Vagina (tissue), 2 donors: Measurements from ENCODE around the gene EOLA1. TPM values are rescaled to one million over a fixed set of nuclear protein-coding genes. Genes with fewer than 3 reads are reported as not detected.
A peak's percentile ranks its signal among the peaks of the same experiment; 100 is the strongest.

Experiments used
- DNase-seq, 2 donors: peaks; one replicate each; pipeline ENCODE4 v3.0.0-alpha.2; 2017; ENCODE audit errors: extremely low spot score in 2 of 2
- H3K27ac ChIP-seq: fragments of 200-600 bp; sonication (generic); one replicate; pipeline ENCODE4 v1.5.1; 2019
- H3K27me3 ChIP-seq: fragments of 200-600 bp; sonication (generic); one replicate; pipeline ENCODE4 v1.5.1; 2019
- H3K36me3 ChIP-seq, 2 donors: fragments of 200-600 bp; sonication (generic); one replicate each; pipeline ENCODE4 v1.5.1; 2017 to 2019
- H3K4me1 ChIP-seq: fragments of 200-600 bp; sonication (generic); one replicate; pipeline ENCODE4 v1.5.1; 2019
- H3K4me3 ChIP-seq, 2 donors: fragments of 200-600 bp; sonication (generic); 1 replicate in 1 of 2; 2 replicates in 1 of 2; pipeline ENCODE4 v1.5.1; 2016 to 2019
- H3K9me3 ChIP-seq: fragments of 200-600 bp; sonication (generic); one replicate; pipeline ENCODE4 v1.5.1; 2019
- CTCF ChIP-seq, 3 experiments: fragments of 450-650 bp in 2 of 3; fragments of 200-600 bp in 1 of 3; sonication (generic) in 1 of 3; IDR thresholded peaks; one replicate each; pipeline ENCODE4 v1.5.1; 2017 to 2019; ENCODE audit warnings: antibody characterized with exemption in 3 of 3, mild to moderate bottlenecking in 2 of 3, moderate library complexity in 2 of 3
- POLR2A ChIP-seq, 2 donors: fragments of 450-650 bp; IDR thresholded peaks; one replicate each; pipeline ENCODE4 v1.6.1; 2017; ENCODE audit warnings: antibody characterized with exemption in 2 of 2, mild to moderate bottlenecking in 2 of 2, moderate library complexity in 2 of 2
- POLR2AphosphoS5 ChIP-seq, 2 donors: sonication (generic); formaldehyde crosslinking; IDR thresholded peaks; one replicate each; pipeline ENCODE4 v1.9.0; 2017; ENCODE audit warnings: antibody characterized with exemption in 2 of 2, mild to moderate bottlenecking in 2 of 2, low read depth in 1 of 2; ENCODE audit not compliant: insufficient read depth in 1 of 2
- intact Hi-C: fragments of 100-400 bp; cut with DNase I; formaldehyde crosslinking; loops from one replicate; pipeline ENCODE4 v1.15.1; 2023
- total RNA-seq: library from RNA; depleted of rRNA; stranded (reverse); fragments of >200 nt; gene quantifications from one replicate; pipeline ENCODE4 v1.2.3, GENCODE V29; 2016

The EOLA1 gene
- total RNA-seq, 1 donor from 2014 or later: 9.8 TPM

DNA sequence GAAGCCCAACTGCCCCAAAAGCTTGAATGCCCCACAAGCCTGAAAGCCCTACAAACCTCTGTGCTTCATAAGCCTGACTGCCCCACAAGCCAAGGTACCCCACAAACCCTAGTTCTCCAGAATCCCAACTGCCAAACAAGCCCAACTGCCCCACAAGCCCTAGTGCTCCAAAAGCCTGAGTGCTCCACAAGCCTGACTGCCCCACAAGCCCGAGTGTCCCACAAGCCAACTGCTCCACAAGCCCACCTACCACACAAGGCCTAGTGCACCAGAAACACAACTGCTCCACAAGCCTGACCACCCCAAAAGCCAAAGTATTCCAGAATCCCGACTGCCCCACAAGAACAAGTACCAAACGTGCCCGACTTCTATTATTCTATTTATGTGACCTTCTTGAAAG, 22.5 kb downstream of the EOLA1 start:
- DNase-seq: peak in 1 of 2 donors; percentile 79
- intact Hi-C loops: no loop called here

GRCh38 chrX:149567621-149568417, 27.0 kb downstream of the EOLA1 start:
- Histone ChIP-seq H3K27me3 (no peaks in the 10 kb centered on the region), H3K27ac (no peak overlapping the region), H3K36me3 (no peaks in the 10 kb centered on the region), H3K4me3 (no peak overlapping the region), H3K9me3 (no peaks in the 10 kb centered on the region), H3K4me1 (no peaks in the 10 kb centered on the region)
- TF ChIP-seq POLR2AphosphoS5 (IDR thresholded peaks at IDR 0.05; ENCODE audit: insufficient read depth in 1 of 2, low read depth in 1 of 2): no peak
- no peak for TF ChIP-seq POLR2A (IDR thresholded peaks at IDR 0.05)
- no peak for TF ChIP-seq CTCF (IDR thresholded peaks at IDR 0.05)
- intact Hi-C loops: no loop called here
- peak in 1 of 2 donors; percentile 87 for DNase-seq

More for the DNA sequence above, 22.5 kb downstream of the EOLA1 start:
- H3K27me3 ChIP-seq: no peaks in the 10 kb centered on the region
- no peaks in the 10 kb centered on the region for H3K4me1 ChIP-seq
- no peak overlapping the region for H3K4me3 ChIP-seq
- no peaks in the 10 kb centered on the region for H3K9me3 ChIP-seq
- H3K27ac ChIP-seq: no peak overlapping the region
- H3K36me3 ChIP-seq: no peaks in the 10 kb centered on the region
- TF ChIP-seq CTCF (IDR thresholded peaks at IDR 0.05) (no peak), POLR2A (IDR thresholded peaks at IDR 0.05) (no peak), POLR2AphosphoS5 (IDR thresholded peaks at IDR 0.05; ENCODE audit: insufficient read depth in 1 of 2, low read depth in 1 of 2) (no peak)

DNA sequence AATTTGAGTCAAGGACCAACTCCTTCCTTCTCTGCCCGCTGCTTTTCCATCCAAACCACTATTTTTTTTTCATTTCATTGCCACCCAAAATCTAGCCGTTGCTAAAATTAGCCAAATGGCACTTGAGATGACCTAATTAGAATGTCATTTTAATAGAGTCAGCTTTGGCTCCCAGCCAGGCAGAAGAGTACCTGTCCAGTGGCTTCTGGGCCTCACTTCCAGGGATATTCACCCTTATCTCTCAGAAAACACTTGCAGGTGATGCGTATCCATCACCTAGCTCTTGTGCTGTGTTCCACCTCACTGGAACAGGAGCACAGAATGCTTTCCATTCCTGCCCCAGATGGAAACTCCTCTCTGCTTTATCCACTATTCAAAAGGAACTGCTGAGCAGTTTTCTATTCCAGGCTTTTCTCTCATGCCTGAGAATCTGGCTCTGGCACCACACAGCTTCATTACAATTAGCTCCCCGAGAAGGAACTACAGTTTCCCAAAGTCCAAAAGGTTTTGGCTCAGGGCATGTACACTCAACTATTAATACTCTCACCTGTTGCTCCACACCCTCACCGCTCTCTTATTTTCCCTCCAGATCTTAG, 28.0 kb downstream of the EOLA1 start:
- no peaks in the 10 kb centered on the region for H3K9me3 ChIP-seq
- no peak overlapping the region for H3K27ac ChIP-seq
- no peak for DNase-seq
- H3K36me3 ChIP-seq: no peaks in the 10 kb centered on the region
- no peaks in the 10 kb centered on the region for H3K4me1 ChIP-seq
- no peak for TF ChIP-seq POLR2A (IDR thresholded peaks at IDR 0.05)
- no peak for TF ChIP-seq CTCF (IDR thresholded peaks at IDR 0.05)
- TF ChIP-seq POLR2AphosphoS5 (IDR thresholded peaks at IDR 0.05; ENCODE audit: insufficient read depth in 1 of 2, low read depth in 1 of 2): no peak
- intact Hi-C loops: no loop called here
- no peak overlapping the region for H3K4me3 ChIP-seq
- no peaks in the 10 kb centered on the region for H3K27me3 ChIP-seq

DNA sequence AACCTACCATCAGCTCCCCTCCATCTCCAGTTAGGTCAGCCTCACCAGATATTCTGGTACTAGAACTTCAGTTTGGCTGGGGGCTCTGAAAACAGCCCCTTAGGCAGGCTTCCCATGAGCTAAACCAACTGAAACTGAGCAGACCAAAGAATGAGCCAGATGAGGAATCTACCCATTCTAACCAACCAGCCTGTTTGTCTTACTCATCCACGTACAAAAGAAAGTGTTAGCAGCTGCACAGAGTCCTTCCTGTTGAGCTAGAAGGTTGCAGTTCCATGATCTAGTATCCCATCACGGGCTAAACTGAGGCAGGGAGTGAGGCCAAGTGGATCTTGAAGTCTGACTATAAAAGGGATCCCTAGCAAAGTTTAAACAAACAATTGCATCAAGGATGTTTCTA, 29.0 kb downstream of the EOLA1 start:
- Histone ChIP-seq H3K4me1 (no peaks in the 10 kb centered on the region), H3K27me3 (no peaks in the 10 kb centered on the region), H3K27ac (no peak overlapping the region), H3K36me3 (no peaks in the 10 kb centered on the region), H3K4me3 (no peak overlapping the region), H3K9me3 (no peaks in the 10 kb centered on the region)
- intact Hi-C loops: no loop called here
- DNase-seq: peak in 1 of 2 donors; percentile 58
- TF ChIP-seq POLR2AphosphoS5 (IDR thresholded peaks at IDR 0.05; ENCODE audit: insufficient read depth in 1 of 2, low read depth in 1 of 2) (no peak), CTCF (IDR thresholded peaks at IDR 0.05) (no peak), POLR2A (IDR thresholded peaks at IDR 0.05) (no peak)

DNA sequence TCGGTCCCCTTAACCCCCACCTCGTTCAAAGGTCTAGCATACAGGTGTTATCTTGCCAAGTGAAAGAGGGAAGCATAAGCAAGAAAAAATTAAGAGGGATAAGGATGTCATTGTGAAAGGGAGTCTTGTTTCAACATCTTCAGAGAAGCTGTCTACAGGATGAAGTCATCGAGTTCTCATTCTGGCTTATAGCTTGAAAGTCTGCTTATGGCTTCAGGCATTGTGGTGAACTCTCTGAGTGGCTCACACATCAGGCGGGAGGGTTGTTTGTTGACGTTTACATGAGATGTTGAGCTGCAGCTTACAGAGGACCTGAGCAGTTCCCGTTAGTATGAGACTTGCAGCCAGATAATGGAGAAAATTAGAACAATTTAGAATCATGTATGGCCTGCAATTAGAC, 29.9 kb downstream of the EOLA1 start:
- Histone ChIP-seq H3K27ac (no peak overlapping the region), H3K9me3 (no peaks in the 10 kb centered on the region), H3K27me3 (no peaks in the 10 kb centered on the region), H3K4me1 (no peaks in the 10 kb centered on the region), H3K4me3 (no peak overlapping the region), H3K36me3 (no peaks in the 10 kb centered on the region)
- DNase-seq: no peak
- no peak for TF ChIP-seq POLR2A (IDR thresholded peaks at IDR 0.05)
- intact Hi-C loops: no loop called here
